ENCODE results near the gene TERB1. TPM values are rescaled to one million over a fixed set of nuclear protein-coding genes. Genes with fewer than 3 reads are reported as not detected.
A peak's percentile ranks its signal among the peaks of the same experiment; 100 is the strongest.

Gene TERB1
- total RNA-seq, 1 experiment from 2014 or later = not detected

DNA sequence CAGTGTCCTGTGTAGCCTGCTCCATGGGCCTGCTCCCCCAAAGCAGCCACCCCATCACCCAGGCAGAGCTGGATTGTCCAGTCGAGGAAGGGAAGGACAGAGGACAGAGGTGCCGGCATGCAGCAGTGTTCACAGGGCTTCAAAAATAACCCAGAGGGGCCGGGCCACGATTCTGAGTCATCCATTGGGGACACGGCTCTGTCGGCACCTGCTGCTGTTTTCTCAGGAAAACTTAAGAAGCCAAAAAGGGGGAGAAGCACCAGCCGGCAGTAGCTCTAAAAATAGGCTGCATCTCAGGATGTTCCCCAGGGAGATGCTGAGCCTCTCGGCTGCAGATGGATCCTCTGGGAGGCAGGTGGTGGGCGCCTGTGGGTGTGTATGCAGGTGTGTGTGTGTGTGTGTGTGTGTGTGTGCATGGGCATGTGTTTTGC is 44.4 kb upstream of the TERB1 start:
- H3K27me3 ChIP-seq (ENCODE audit: insufficient read depth, low read length) = no peaks in the 10 kb centered on the region
- peaks cover 7 to 16% of the 10 kb centered on the region in 2 experiments; a peak in 3 of 4 replicates for H3K4me1 ChIP-seq (ENCODE audit: control insufficient read depth in 1 of 2, insufficient read depth in 2 of 2, low read length in 2 of 2)
- no peaks in the 10 kb centered on the region for H3K9me2 ChIP-seq (ENCODE audit: insufficient read depth)
- intact Hi-C loops (cut with micrococcal nuclease) = no loop called here
- no peak for TF ChIP-seq CTCF (IDR thresholded peaks at IDR 0.05 in 2 of 3, conservative IDR thresholded peaks at IDR 0.05 in 1 of 3; ENCODE audit: borderline replicate concordance in 1 of 3, insufficient read depth in 1 of 3, low read depth in 2 of 3, low read length in 2 of 3)
- no peak for TF ChIP-seq YY1 (IDR thresholded peaks at IDR 0.05; ENCODE audit: extremely low read depth, insufficient replicate concordance, low read depth, low read length)
- TF ChIP-seq ATF3 (IDR thresholded peaks at IDR 0.05) = no peak
- no peak for TF ChIP-seq CEBPB (IDR thresholded peaks at IDR 0.05; ENCODE audit: low read depth)
- no peak for TF ChIP-seq POLR2A (IDR thresholded peaks at IDR 0.05; ENCODE audit: borderline replicate concordance, extremely low read depth, insufficient read depth, insufficient read length)
- TF ChIP-seq EZH2phosphoT487 (IDR thresholded peaks at IDR 0.05; ENCODE audit: borderline replicate concordance) = no peak
- TF ChIP-seq EGR1 (IDR thresholded peaks at IDR 0.05; ENCODE audit: low read depth) = no peak
- no peak for TF ChIP-seq RAD21 (IDR thresholded peaks at IDR 0.05; ENCODE audit: low read depth)
- TF ChIP-seq, protein P1, sequence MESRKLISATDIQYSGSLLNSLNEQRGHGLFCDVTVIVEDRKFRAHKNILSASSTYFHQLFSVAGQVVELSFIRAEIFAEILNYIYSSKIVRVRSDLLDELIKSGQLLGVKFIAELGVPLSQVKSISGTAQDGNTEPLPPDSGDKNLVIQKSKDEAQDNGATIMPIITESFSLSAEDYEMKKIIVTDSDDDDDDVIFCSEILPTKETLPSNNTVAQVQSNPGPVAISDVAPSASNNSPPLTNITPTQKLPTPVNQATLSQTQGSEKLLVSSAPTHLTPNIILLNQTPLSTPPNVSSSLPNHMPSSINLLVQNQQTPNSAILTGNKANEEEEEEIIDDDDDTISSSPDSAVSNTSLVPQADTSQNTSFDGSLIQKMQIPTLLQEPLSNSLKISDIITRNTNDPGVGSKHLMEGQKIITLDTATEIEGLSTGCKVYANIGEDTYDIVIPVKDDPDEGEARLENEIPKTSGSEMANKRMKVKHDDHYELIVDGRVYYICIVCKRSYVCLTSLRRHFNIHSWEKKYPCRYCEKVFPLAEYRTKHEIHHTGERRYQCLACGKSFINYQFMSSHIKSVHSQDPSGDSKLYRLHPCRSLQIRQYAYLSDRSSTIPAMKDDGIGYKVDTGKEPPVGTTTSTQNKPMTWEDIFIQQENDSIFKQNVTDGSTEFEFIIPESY (IDR thresholded peaks at IDR 0.05; ENCODE audit: extremely low read depth, insufficient replicate concordance, low read length) = no peak
- TF ChIP-seq SIN3A (IDR thresholded peaks at IDR 0.05; ENCODE audit: low read depth) = no peak
- no peak for TF ChIP-seq CBX3 (IDR thresholded peaks at IDR 0.05; ENCODE audit: low read depth)
- TF ChIP-seq SRF (IDR thresholded peaks at IDR 0.05; ENCODE audit: low read depth) = no peak
- H3K9me3 ChIP-seq (ENCODE audit: control insufficient read depth in 1 of 2, insufficient read depth in 1 of 2, low read depth in 1 of 2, low read length in 2 of 2) = no peaks in the 10 kb centered on the region
- no peak overlapping the region for H2AFZ ChIP-seq (ENCODE audit: low read depth, low read length, poor library complexity, severe bottlenecking)
- ATAC-seq (peak; percentile 48), DNase-seq (ENCODE audit: low read depth, low spot score) (no peak)
- no peaks in the 10 kb centered on the region for H4K20me1 ChIP-seq (ENCODE audit: insufficient read depth)
- no peaks in the 10 kb centered on the region for H3K79me2 ChIP-seq (ENCODE audit: insufficient read depth, low read length)
- no peak overlapping the region for H3K4me3 ChIP-seq (replicated peaks in 1 of 2; ENCODE audit: low read depth in 1 of 2, low read length in 2 of 2)
- ChIA-PET CTCF (interaction anchor here (1.0 kb wide), 1 partner anchor 23 kb away, joined by 3 read pairs; no protein-coding TSS in a partner anchor), POLR2A (no interaction called here), RAD21 (ENCODE audit: low non-redundant PET in 1 of 2, low total read pairs in 2 of 2, uncharacterized antibody in 2 of 2, unreplicated experiment in 2 of 2) (no interaction called here)
- no peak overlapping the region for H3K9ac ChIP-seq (ENCODE audit: low read length)
- no TSS peak for BruUV-seq (replicated peaks)
- H3K4me2 ChIP-seq (ENCODE audit: low read length) = peak overlapping the region; percentile 29; the same call in 1 of the 2 replicates
- no peak overlapping the region for H3K27ac ChIP-seq (ENCODE audit: low read depth, low read length)
- no peaks in the 10 kb centered on the region for H3K36me3 ChIP-seq (ENCODE audit: control insufficient read depth in 1 of 2, insufficient read depth in 2 of 2, low read length in 2 of 2)
